ENCODE data around the gene IGSF21. TPM values are rescaled to one million over a fixed set of nuclear protein-coding genes. Genes with fewer than 3 reads are reported as not detected.

Gene IGSF21
- total RNA-seq, 6 experiments from 2014 or later = not detected

GRCh38 chr1:18090636-18091035 is 17.0 kb upstream of the IGSF21 start:
- Mint-ChIP-seq H3K27ac (no peak overlapping the region), H3K9me3 (no peaks in the 10 kb centered on the region), H3K4me3 (no peak overlapping the region), H3K27me3 (ENCODE audit: insufficient read depth) (peaks cover 8% of the 10 kb centered on the region), H3K36me3 (ENCODE audit: low read depth) (no peaks in the 10 kb centered on the region), H3K4me1 (ENCODE audit: low read depth) (peaks cover 13% of the 10 kb centered on the region)
- no peak for DNase-seq
- TF ChIP-seq CTCF (IDR thresholded peaks at IDR 0.05) = no peak

GRCh38 chr1:18091660-18092446 is 15.7 kb upstream of the IGSF21 start:
- TF ChIP-seq CTCF (IDR thresholded peaks at IDR 0.05) = no peak
- no peaks in the 10 kb centered on the region for H3K36me3 Mint-ChIP-seq (ENCODE audit: low read depth)
- H3K27me3 Mint-ChIP-seq (ENCODE audit: insufficient read depth) = peaks cover 12% of the 10 kb centered on the region
- H3K27ac Mint-ChIP-seq = no peak overlapping the region
- H3K4me1 Mint-ChIP-seq (ENCODE audit: low read depth) = peaks cover 13% of the 10 kb centered on the region
- peak; percentile 47 for DNase-seq
- H3K4me3 Mint-ChIP-seq = no peak overlapping the region
- no peaks in the 10 kb centered on the region for H3K9me3 Mint-ChIP-seq

GRCh38 chr1:18093193-18093592 is 14.4 kb upstream of the IGSF21 start:
- H3K27me3 Mint-ChIP-seq (ENCODE audit: insufficient read depth) = peaks cover 12% of the 10 kb centered on the region
- H3K4me1 Mint-ChIP-seq (ENCODE audit: low read depth) = peaks cover 13% of the 10 kb centered on the region
- H3K4me3 Mint-ChIP-seq = no peak overlapping the region
- H3K27ac Mint-ChIP-seq = no peak overlapping the region
- H3K9me3 Mint-ChIP-seq = no peaks in the 10 kb centered on the region
- H3K36me3 Mint-ChIP-seq (ENCODE audit: low read depth) = no peaks in the 10 kb centered on the region
- TF ChIP-seq CTCF (IDR thresholded peaks at IDR 0.05) = no peak
- DNase-seq = no peak

- no peak for DNase-seq
- Mint-ChIP-seq H3K4me3 (no peak overlapping the region), H3K36me3 (ENCODE audit: low read depth) (no peaks in the 10 kb centered on the region), H3K27ac (no peak overlapping the region), H3K9me3 (no peaks in the 10 kb centered on the region), H3K27me3 (ENCODE audit: insufficient read depth) (peaks cover 12% of the 10 kb centered on the region), H3K4me1 (ENCODE audit: low read depth) (peaks cover 13% of the 10 kb centered on the region)
- TF ChIP-seq CTCF (IDR thresholded peaks at IDR 0.05) = no peak
These were observed 14.0 kb upstream of the IGSF21 start for GRCh38 chr1:18093646-18094045.

GRCh38 chr1:18094096-18094495 is 13.5 kb upstream of the IGSF21 start:
- Mint-ChIP-seq H3K4me1 (ENCODE audit: low read depth) (peaks cover 13% of the 10 kb centered on the region), H3K4me3 (no peak overlapping the region), H3K27me3 (ENCODE audit: insufficient read depth) (peaks cover 12% of the 10 kb centered on the region), H3K36me3 (ENCODE audit: low read depth) (no peaks in the 10 kb centered on the region), H3K27ac (no peak overlapping the region), H3K9me3 (no peaks in the 10 kb centered on the region)
- no peak for TF ChIP-seq CTCF (IDR thresholded peaks at IDR 0.05)
- no peak for DNase-seq
